Pancreas (tissue), 10 donors: ENCODE results near the gene NDUFS5. TPM values are rescaled to one million over a fixed set of nuclear protein-coding genes. Genes with fewer than 3 reads are reported as not detected.
A peak's percentile ranks its signal among the peaks of the same experiment; 100 is the strongest.

Source experiments
- ATAC-seq, 4 donors: fragments of 200-7000 bp; cut with Tn5 transposase; one replicate each; pipeline versions ENCODE4 v1.8.0 to v1.9.1; 2020; ENCODE audit warnings: mild to moderate bottlenecking in 4 of 4, moderate library complexity in 4 of 4
- DNase-seq, 6 donors: peaks; one replicate each; pipeline ENCODE4 v3.0.0-alpha.2; 2020
- FAIRE-seq: peaks from 2 replicates; lab custom pipeline; 2012; peaks lifted over from hg19 to GRCh38; lab: Jason Lieb, UNC
- H3K27ac ChIP-seq, 4 donors: fragments of 200-600 bp; sonication (generic); 1 replicate in 3 of 4; 2 replicates in 1 of 4; pipeline versions ENCODE4 v1.5.0 to v1.8.0; 2020
- H3K27me3 ChIP-seq, 4 donors: fragments of 200-600 bp; one replicate each; pipeline ENCODE4 v1.8.0; 2021
- H3K36me3 ChIP-seq, 3 donors: fragments of 200-600 bp; sonication (generic) in 1 of 3; one replicate each; pipeline versions ENCODE4 v1.5.0 to v1.8.0; 2020 to 2021
- H3K4me1 ChIP-seq, 3 donors: fragments of 200-600 bp; one replicate each; pipeline ENCODE4 v1.8.0; 2021
- H3K4me3 ChIP-seq, 4 donors: fragments of 200-600 bp; sonication (generic) in 2 of 4; one replicate each; pipeline versions ENCODE4 v1.5.0 to v1.8.0; 2020 to 2021
- H3K9me3 ChIP-seq, 4 donors: fragments of 200-600 bp; one replicate each; pipeline ENCODE4 v1.8.0; 2021
- WGBS, 2 donors: extraction: QIAGEN DNeasy Blood & Tissue Kit; methylation state at CpG; one replicate each; pipeline ENCODE4 v1.1.7; 2013; 5-methylcytosine and 5-hydroxymethylcytosine counted together
- intact Hi-C, 3 donors: fragments of 100-400 bp; cut with DNase I; formaldehyde crosslinking; loops; one replicate each; pipeline versions ENCODE4 v1.11.1 to v1.14.2; 2022
- polyA plus RNA-seq, 2 donors: library from polyadenylated mRNA; stranded (reverse); fragments of 200-250 nt; gene quantifications; one replicate each; pipeline ENCODE4 v1.2.3, GENCODE V29; 2013
- total RNA-seq, 6 donors: library from RNA; stranded (reverse); fragmentation: NEBNext Ultra II Directional in 4 of 6; extraction: Animal tissue kit (Norgen Biotek cat#: 25700) in 4 of 6; gene quantifications; one replicate each; pipeline versions ENCODE4 v1.2.1 to v1.2.4, GENCODE V29; 2021 to 2023
- TF ChIP-seq, protein P1 (sequence below), 4 donors: fragments of 200-600 bp; sonication (generic) in 3 of 4; IDR thresholded peaks; one replicate each; pipeline versions ENCODE4 v1.5.0 to v1.8.0; 2021; ENCODE audit warnings: antibody characterized with exemption in 4 of 4
- donor health status: healthy with polysubstance abuse.
- donor health status: DM: no; HTN: no; CAD: no; lungs with moderate emphysema.
- donor health status: DM: no; HTN: no; CAD: no.
- donor health status: control.
- donor health status: control.
- donor health status: Bipolar disorder and iron deficiency.
- donor health status: DM: yes; HTN: yes; CAD: no.
- donor health status: DM: no; HTN: no; CAD: no.
- donor health status: DM: no; HTN: no; CAD: no.
- donor health status: DM: yes; HTN: yes; CAD: no.

NDUFS5 gene
- total and polyA plus RNA-seq, 8 donors = 52.2 to 319 (median 76.5) TPM

DNA sequence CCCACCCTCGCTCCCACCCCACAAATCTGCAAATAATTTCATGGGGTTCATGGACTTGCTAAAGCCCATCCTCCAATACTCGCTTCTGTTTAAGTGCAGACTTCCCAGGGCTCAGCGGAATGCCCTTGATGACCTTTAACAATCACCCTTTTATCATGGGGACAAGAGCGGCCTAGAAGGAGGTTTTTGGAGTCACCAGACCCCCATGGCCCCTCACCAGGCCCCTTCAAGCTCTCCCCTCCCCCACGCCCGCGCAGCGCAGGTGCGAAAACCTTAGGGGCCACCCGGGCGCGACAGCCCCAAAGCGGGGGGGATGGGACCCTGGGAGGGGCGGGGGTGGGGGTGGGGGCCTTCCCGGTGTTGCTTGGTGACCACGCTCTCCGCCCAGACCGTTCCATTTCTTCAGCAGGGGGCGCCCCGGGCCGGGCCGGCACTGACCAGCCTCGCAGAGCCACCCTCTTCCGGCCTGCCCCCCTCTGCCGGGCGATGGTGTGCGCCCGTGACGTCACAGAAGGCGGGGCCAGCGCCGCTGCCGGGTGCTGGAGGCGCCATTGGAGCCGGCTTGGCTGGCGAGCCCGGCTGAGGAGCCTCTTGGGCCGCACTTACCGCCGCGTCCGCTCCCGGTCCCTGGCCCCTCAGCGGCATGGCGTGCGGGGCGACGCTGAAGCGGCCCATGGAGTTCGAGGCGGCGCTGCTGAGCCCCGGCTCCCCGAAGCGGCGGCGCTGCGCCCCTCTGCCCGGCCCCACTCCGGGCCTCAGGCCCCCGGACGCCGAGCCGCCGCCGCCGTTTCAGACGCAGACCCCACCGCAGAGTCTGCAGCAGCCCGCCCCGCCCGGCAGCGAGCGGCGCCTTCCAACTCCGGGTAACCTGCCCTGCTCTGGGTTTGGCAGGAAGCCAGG is 35.2 kb upstream of the NDUFS5 start, which contains the start of gene AKIRIN1:
AKIRIN1 (plus strand) TSS at position 539 of the 900 bp plus-strand sequence; CDS start at position 644, 105 bp downstream.
- H3K36me3 ChIP-seq = no peaks in the 10 kb centered on the region
- intact Hi-C loops = no loop called here

DNA sequence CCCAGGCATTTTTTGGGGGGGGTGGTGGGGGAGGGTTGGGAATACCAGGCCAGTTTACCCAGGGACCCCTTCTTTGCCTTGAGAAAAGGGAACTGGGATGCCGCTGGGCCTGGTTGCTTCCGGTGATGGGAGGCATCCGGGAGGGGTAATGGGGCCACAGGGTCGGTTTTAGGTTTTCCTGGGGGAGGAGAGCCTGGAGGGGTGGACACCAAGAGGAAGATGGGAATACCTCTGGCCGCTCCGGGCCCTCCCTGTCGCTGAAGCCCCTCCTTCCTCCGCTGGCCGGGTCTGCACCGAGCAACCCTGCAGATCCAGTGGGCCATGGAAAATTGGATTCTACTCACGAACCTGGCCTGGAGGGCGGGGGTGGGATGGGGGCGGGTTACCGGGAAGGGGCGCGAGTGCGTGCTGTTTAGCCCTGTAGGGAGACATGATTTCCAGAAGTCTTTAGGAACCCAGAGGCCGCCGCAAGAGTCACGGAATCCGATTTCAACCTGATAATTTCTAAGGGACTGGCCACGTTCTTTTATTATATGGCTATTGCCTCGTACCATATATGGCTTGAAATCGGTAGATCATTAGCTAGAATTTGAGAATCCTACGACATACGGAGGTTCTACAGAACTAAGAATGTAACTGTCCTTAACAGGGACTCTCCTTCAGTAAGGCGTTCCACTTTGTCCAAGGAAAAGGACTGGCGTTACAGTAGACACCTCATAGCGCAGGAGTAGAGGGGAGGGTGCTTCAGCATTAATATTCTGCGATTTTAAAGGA is 34.3 kb upstream of the NDUFS5 start:
- H3K4me3 ChIP-seq = peak overlapping the region; percentile 85 to 99 (median 90)
- H3K9me3 ChIP-seq = no peaks in the 10 kb centered on the region
- peaks cover 2 to 12% (median 6%) of the 10 kb centered on the region in 3 donors for H3K4me1 ChIP-seq
- no peak for FAIRE-seq
- no peaks in the 10 kb centered on the region for H3K27me3 ChIP-seq
- TF ChIP-seq, protein P1, sequence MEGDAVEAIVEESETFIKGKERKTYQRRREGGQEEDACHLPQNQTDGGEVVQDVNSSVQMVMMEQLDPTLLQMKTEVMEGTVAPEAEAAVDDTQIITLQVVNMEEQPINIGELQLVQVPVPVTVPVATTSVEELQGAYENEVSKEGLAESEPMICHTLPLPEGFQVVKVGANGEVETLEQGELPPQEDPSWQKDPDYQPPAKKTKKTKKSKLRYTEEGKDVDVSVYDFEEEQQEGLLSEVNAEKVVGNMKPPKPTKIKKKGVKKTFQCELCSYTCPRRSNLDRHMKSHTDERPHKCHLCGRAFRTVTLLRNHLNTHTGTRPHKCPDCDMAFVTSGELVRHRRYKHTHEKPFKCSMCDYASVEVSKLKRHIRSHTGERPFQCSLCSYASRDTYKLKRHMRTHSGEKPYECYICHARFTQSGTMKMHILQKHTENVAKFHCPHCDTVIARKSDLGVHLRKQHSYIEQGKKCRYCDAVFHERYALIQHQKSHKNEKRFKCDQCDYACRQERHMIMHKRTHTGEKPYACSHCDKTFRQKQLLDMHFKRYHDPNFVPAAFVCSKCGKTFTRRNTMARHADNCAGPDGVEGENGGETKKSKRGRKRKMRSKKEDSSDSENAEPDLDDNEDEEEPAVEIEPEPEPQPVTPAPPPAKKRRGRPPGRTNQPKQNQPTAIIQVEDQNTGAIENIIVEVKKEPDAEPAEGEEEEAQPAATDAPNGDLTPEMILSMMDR (IDR thresholded peaks at IDR 0.05) = no peak
- intact Hi-C loops = no loop called here
- peak; percentile 17 to 41 (median 22) for ATAC-seq
- peak in 5 of 6 donors; percentile 28 to 62 (median 37) for DNase-seq
- WGBS, 2 donors = 0 to 1% methylated on average over 29 to 30 of the region's 30 CpGs
- H3K36me3 ChIP-seq = no peaks in the 10 kb centered on the region
- peak overlapping the region; percentile 78 to 87 (median 82) for H3K27ac ChIP-seq

More for the DNA sequence above, 35.2 kb upstream of the NDUFS5 start, which contains the start of gene AKIRIN1:
- DNase-seq (peak; percentile 98 to 100 (median 99)), FAIRE-seq (no peak), ATAC-seq (peak; percentile 95 to 99 (median 96))
- Histone ChIP-seq H3K27me3 (no peaks in the 10 kb centered on the region), H3K27ac (peak within 1 kb of the TSS; percentile 78 to 87 (median 82)), H3K4me1 (peaks cover 0 to 12% (median 2%) of the 10 kb centered on the region in 3 donors), H3K4me3 (peak within 1 kb of the TSS; percentile 85 to 99 (median 90)), H3K9me3 (no peaks in the 10 kb centered on the region)
- WGBS, 2 donors = 0 to 1% methylated on average over 42 to 76 of the region's 76 CpGs
- TF ChIP-seq, protein P1 (IDR thresholded peaks at IDR 0.05) = peak in 1 of 4 donors; percentile 10

DNA sequence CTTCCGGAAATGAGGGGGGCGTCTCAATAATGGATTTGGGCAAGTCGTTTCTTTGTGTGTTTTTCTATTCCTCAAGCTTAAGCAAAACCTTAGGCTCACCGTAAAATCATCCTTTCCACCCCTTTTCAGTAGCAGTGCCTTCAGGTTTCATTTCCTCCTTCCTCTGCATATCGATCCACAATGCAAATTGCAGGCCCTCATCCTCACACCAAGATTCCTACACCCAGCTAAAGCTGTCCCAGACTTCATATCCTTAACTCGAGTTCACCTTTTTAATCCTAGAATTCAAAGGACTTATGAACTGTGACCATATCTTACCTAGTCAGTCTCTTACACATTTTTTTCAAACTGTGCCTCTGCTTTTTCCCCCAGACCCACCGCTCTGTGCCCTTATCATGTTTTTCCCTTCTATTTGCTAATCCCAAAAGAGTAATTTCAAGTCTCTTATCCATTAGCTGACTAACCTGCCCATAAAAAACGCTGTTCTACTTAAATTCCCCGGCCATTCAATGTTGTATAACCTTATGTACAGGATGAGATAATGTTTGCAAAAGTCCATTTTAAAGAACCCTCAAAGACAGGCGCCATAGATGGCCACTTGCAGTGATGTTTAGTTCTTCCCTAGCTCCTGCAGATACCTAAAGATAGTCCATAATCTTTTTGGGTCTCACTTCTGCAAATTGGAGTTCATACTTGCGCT is 33.6 kb upstream of the NDUFS5 start:
- Histone ChIP-seq H3K4me1 (peaks cover 9 to 12% (median 9%) of the 10 kb centered on the region in 3 donors), H3K9me3 (no peaks in the 10 kb centered on the region), H3K4me3 (peak overlapping the region; percentile 85 to 99 (median 90)), H3K27me3 (no peaks in the 10 kb centered on the region), H3K36me3 (no peaks in the 10 kb centered on the region), H3K27ac (peak overlapping the region in 3 of 4 donors; percentile 79 to 87 (median 84))
- intact Hi-C loops = no loop called here
- ATAC-seq = no peak
- no peak for FAIRE-seq
- DNase-seq = no peak
- 12 to 15% methylated on average over 11 of the region's 11 CpGs for WGBS, 2 donors
- TF ChIP-seq, protein P1 (IDR thresholded peaks at IDR 0.05) = no peak

DNA sequence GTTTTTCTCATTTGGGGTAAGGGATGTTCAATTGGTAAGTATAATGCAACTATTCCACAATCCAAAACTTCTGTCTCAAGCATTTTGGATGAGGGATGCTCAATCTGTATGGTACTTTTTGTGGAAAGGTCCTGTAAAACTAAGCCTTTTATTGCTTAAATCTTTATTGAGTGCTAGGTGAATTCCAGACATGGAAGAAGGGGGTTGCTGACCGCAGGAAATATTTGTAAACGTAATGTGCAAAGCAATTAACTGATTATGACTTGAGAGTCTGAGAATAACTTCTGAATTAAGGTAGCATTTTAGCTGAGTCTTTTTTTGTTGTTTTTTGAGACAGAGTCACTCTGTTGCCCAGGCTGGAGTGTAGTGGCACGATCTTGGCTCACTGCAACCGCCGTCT is 32.0 kb upstream of the NDUFS5 start:
- ATAC-seq (no peak), FAIRE-seq (no peak), DNase-seq (no peak)
- no peaks in the 10 kb centered on the region for H3K27me3 ChIP-seq
- intact Hi-C loops = no loop called here
- no peak overlapping the region for H3K27ac ChIP-seq
- WGBS, 2 donors = 85 to 87% methylated on average over 5 of the region's 5 CpGs
- H3K9me3 ChIP-seq = no peaks in the 10 kb centered on the region
- H3K4me1 ChIP-seq = peaks cover 9 to 12% (median 11%) of the 10 kb centered on the region in 3 donors
- no peak overlapping the region for H3K4me3 ChIP-seq
- TF ChIP-seq, protein P1 (IDR thresholded peaks at IDR 0.05) = no peak
- no peaks in the 10 kb centered on the region for H3K36me3 ChIP-seq
